ENCODE measurements around the gene SECTM1.

Gene SECTM1

DNA sequence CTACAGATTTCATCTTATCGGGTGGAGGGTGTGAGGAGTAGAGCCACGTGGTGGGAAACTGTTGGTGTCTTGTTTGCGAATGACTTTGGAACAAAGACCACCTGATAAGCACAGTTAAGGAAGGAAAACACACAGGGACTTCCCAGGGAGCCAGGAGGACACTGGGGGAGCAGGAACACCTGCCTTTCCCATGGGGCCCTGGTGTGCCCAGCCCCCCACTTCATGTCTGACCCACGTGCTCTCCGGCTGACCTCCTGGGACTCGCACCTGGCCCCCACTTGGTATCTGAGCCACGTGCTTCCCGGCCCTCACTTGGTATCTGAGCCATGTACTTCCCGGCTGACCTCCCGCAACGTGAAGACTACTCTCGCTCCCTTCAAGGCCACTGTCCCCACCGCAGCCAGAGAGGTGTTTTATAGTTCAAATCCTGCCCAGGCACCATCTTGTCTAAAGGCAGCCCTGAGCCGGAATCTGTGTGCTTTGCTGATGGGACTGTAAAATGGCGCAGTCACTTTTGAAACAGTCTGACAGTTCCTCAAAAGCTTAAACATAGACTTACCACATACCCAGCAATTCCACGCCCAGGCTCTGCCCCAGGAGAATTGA, 54.7 kb downstream of the SECTM1 start:
- DNase-seq (ENCODE audit: low spot score): no peak

DNA sequence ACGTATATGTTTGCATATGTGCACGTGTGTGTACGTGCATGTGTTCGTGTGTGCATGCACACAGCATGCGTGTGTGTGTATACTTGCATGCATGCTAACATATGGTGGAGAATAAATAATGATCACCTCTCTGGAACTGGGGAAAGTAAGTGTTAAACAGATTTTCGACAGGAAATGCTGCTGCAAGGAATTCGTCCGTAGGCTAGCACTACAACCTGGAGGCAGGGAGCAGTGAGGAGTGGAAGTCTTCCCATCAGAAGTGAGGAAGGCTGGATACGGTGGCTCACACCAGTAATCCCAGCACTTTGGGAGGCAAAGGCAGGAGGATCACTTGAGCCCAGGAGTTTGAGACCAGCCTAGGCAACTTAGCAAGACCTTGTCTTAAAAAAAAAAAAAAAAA, 55.3 kb downstream of the SECTM1 start:
- DNase-seq (ENCODE audit: low spot score): no peak

DNA sequence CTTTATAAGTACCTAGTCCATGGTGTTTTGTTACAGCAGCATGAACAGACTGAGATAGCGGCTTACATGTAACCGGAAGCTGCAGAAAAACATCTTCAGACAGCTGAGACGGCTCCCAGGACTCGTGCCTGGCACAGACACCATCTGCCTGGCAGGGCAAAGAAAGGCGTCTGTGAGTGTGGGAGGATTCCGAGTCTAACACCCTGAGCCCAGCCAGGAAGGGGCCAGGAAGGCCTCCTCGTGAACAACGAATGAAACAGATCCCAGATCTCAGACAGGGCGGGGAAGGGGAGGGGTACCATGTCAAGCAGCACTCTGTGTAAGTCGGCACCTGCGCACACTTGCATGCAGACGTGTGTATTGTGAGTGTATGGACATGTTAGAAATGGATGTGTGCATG, 55.7 kb downstream of the SECTM1 start:
- DNase-seq (ENCODE audit: low spot score): peak; percentile 50

DNA sequence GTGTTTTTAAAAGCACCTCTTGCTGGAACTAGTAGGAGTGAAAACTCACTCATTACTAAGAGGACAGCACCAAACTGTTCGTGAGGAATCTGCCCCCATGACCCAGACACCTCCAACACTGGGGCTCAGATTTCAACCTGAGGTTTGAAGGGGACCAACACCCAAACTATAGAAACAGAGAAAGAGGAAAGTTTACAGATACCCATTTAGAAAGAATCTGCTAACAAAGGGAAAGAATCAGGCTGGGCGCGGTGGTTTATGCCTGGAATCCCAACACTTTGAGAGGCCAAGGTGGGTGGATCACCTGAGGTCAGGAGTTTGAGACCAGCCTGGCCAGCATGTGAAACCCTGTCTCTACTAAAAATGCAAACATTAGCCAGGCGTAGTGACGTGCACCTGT, 56.6 kb downstream of the SECTM1 start:
- no peak for DNase-seq (ENCODE audit: low spot score)

DNA sequence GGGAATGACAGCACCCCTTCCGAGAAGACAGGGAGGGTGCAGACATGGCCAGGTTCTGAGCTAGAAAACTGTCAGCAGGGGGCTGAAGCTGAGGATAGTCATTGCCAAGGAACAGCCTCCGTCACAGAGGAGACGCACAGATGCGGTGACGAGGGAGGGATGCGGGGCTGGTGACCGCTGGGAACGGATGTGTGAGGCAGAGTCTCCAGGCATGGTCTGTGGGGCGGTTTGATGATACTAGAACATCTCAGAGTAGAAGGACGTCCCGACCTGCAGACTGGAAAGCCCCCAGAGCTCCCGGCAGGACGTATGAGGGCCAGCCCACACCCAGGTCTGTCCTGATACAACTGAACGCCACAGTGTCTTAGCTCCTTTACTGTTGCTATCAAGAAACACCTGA, 58.2 kb downstream of the SECTM1 start:
- DNase-seq (ENCODE audit: low spot score): no peak

DNA sequence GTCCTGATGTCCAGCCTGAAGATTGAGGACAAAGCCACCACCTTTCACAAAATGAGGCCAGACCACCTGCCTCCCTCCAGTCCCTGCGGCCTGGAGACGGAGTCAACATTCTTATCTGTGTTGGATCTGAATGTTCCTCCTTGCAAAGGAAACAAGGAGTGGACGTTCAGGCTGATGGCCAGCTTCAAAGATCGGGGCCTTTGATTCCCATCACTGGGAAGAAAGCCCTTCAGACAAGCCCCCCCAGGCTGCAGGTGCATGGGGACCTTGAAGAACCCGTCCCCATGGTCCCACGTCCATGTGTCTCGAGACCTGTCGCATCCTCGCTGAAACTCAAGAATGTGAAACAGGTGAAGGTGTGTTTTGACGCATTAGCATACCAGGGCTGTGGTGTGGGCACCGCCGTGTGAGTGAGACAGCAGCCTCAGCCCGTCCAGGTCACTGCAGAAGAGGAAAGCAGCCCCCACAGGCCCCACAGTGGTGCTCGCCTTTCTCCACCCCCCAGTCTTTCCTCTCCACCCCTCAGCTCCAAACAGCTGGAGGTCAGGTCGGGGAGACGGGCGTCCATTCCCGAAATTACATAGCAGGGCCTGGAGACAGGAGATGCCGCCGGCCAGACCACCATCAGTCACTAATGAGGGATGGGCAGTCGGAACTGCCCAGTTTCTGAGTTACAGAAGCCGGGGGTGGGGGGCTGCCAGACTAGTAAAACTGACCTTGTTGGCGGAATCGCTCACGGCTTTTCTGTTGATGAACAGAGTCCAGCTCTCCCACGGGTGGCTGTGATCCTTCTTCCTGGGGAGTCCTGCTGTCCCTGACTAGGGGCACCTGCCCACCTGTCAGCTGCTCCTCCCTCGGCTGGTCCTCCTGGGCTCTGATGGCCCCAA, 59.2 kb downstream of the SECTM1 start:
- DNase-seq (ENCODE audit: low spot score): no peak

DNA sequence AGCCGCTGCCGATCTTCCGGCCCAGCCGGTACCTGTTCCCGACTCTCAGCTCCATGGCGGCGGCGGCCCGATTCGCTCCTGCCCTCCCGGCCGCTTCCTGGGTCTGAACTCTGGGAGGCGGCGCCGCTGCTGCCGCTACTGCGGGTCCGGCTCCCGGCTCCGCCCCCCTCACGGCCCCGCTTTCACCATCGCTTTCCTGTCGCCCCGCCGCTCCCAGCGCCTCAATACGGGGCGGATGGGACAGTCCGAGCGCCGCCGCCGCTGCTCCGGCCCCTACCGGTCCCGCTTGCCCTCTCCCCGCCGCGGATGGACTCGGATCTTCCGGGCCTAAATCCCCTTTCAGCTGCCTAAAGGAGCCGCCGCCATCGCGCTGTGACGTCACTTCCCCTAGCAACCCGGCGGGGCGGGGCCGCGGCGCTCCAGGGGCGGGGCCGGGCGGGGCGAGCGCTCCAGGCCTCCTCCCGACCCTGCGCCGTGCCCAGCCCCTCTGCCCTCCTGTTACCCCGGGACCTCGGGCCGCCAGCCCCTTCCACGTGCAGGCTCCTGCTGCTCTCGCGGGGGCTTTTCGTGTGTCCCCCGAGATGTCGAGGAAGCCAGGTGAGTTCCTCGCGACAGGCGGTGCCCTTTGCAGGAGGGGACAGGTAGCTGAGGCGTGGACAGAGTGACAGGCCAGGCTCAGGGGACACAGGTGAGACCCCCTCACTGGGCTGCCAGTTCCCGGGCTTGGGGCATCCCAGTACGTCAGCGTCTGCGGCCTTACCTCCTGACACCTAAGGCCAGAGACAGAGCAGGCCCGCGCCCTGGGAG, 60.0 kb downstream of the SECTM1 start, which contains the start of gene CSNK1D:
Gene CSNK1D, minus strand, starts transcription at position 374 of the 807 bp plus-strand sequence. Its CDS starts 319 bp downstream, at position 55.
- peak; percentile 88 for DNase-seq (ENCODE audit: low spot score)

DNA sequence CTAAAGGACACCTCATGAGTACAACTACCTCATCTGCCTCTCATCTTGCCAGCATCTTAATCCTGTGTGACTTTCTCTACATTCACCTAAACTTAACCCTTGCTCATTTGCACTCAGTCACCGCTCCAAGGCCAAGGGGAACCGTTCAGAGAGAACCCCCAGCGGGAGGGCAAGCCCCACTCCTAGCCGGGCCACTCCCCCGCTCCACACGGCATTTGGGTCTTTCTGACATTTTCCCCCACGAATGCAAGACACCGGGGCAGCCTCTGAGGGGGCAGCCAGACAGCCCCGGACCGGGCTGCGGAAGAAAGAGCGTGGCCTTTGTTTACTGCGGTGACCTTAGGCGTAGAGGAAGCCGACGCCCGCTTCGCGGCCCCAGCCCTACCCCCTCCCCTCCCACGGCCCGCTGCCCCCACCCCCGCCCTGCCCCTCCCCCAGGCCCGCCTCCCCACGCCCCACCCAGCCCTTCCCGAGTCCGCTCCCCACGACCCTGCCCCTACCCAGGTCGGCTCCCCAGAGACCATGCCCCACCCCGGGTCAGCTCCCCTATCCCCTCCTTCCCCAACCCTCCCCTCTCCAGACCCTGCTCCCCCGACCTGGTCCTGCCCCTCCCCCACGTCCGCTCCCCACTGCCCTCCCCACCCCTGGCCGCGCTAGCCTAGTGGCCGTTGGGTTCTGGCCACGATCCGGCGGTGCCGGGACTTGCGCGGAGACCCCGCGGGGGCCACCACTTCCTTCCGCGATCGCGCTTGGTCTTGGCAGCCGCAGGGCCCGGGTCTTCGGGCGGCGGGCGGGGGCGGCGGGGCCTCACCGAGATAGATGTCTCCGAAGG, 60.9 kb downstream of the SECTM1 start:
- DNase-seq (ENCODE audit: low spot score): no peak

DNA sequence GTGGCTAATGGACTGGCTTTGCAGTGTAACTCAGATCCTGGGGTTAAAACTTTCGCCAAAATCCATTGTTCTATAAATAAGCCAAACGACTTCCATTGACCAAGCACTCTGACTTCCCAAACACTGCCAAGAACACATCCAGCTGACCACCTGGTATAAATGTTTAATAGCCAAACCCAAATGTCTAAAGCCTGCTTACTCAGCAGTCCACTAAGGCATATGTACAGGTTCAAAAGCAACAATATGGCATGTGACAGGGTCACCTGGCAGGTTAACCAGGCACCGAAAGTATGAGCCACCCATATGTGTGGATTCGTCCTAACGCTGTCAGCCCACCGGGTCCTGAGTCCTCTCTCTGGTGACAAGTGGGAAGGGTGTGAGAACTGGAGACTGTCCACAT, 62.2 kb downstream of the SECTM1 start:
- DNase-seq (ENCODE audit: low spot score): no peak
